Ovary (tissue), 3 donors: ENCODE measurements around the gene ALK.

Source experiments
- EP300 ChIP-seq: sonication (generic); formaldehyde crosslinking; IDR thresholded peaks from one replicate; pipeline ENCODE4 v1.6.1; 2017; ENCODE audit warnings: antibody characterized with exemption
- POLR2A ChIP-seq: fragments of 450-650 bp; IDR thresholded peaks from one replicate; pipeline ENCODE4 v1.6.1; 2017; ENCODE audit warnings: antibody characterized with exemption, mild to moderate bottlenecking, moderate library complexity
- TF ChIP-seq, protein P1 (sequence below), 3 donors: fragments of 450-650 bp in 2 of 3; fragments of 200-600 bp in 1 of 3; IDR thresholded peaks; one replicate each; pipeline versions ENCODE4 v1.5.1 to v1.8.0; 2016 to 2022; ENCODE audit warnings: antibody characterized with exemption in 3 of 3, mild to moderate bottlenecking in 1 of 3
- donor health status: DM: no; HTN: no; CAD: no.

DNA sequence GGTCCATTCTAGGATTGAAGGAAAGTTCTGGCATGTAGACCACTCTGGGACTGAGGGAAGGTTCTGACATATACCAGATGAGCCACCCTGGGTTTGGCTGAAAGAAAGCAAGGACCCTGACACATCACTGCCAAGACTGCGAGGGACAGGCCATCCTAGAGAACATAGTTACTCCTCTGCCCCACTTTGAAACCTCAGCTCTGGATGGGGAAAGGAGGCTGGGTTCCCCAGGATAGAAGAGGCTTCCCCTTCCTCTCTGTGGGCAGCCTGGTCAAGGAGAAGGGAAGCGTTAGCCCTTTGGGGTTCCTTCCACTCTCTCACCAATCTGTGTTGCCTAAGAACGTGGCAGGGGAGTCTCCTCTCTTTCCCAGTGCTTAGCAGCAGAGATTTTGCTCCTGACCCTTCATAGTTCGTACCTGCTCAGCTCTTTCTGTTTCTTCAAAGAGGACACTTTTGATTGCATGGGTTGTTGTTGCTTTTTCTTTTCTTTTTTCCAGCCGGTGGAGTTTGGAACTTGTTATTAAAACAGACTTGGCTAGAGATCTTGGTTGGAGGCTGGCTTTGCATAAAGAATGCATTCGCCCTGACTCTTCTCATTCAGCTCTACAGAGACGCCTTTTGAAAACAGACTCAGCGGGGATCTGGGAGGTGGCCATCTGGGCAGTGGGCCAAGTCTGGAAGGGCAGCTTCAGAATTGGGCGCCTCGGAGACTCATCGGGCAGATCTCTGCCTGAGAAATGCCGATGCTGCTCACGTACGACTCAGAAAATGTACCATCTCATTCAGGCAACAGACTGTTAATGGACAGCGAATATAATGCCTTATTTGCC is 640.1 kb downstream of the ALK start:
- TF ChIP-seq, protein P1, sequence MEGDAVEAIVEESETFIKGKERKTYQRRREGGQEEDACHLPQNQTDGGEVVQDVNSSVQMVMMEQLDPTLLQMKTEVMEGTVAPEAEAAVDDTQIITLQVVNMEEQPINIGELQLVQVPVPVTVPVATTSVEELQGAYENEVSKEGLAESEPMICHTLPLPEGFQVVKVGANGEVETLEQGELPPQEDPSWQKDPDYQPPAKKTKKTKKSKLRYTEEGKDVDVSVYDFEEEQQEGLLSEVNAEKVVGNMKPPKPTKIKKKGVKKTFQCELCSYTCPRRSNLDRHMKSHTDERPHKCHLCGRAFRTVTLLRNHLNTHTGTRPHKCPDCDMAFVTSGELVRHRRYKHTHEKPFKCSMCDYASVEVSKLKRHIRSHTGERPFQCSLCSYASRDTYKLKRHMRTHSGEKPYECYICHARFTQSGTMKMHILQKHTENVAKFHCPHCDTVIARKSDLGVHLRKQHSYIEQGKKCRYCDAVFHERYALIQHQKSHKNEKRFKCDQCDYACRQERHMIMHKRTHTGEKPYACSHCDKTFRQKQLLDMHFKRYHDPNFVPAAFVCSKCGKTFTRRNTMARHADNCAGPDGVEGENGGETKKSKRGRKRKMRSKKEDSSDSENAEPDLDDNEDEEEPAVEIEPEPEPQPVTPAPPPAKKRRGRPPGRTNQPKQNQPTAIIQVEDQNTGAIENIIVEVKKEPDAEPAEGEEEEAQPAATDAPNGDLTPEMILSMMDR (IDR thresholded peaks at IDR 0.05), result no peak
- no peak for TF ChIP-seq POLR2A
- TF ChIP-seq EP300, result no peak
